ENCODE measurements around the gene PTPRM.

- TF ChIP-seq, protein P1, sequence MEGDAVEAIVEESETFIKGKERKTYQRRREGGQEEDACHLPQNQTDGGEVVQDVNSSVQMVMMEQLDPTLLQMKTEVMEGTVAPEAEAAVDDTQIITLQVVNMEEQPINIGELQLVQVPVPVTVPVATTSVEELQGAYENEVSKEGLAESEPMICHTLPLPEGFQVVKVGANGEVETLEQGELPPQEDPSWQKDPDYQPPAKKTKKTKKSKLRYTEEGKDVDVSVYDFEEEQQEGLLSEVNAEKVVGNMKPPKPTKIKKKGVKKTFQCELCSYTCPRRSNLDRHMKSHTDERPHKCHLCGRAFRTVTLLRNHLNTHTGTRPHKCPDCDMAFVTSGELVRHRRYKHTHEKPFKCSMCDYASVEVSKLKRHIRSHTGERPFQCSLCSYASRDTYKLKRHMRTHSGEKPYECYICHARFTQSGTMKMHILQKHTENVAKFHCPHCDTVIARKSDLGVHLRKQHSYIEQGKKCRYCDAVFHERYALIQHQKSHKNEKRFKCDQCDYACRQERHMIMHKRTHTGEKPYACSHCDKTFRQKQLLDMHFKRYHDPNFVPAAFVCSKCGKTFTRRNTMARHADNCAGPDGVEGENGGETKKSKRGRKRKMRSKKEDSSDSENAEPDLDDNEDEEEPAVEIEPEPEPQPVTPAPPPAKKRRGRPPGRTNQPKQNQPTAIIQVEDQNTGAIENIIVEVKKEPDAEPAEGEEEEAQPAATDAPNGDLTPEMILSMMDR (IDR thresholded peaks at IDR 0.05) = no peak
- TF ChIP-seq EZH2 (IDR thresholded peaks at IDR 0.05) (no peak), EZH2phosphoT487 (IDR thresholded peaks at IDR 0.05) (no peak)
Measured at GRCh38 chr18:8197499-8197898, 630.4 kb downstream of the PTPRM start.

Data from neural progenitor cell (in vitro differentiated cells).